Keratinocyte (primary cell): Measurements from ENCODE around the gene SEC14L5. TPM values are rescaled to one million over a fixed set of nuclear protein-coding genes. Genes with fewer than 3 reads are reported as not detected.

Source experiments
- DNase-seq: peaks from one replicate; pipeline ENCODE4 v3.0.0-alpha.2; 2011; ENCODE audit warnings: low read depth, missing footprints, low spot score
- FAIRE-seq: peaks from 2 replicates; lab custom pipeline; 2011; peaks lifted over from hg19 to GRCh38; lab: Jason Lieb, UNC
- H2AFZ ChIP-seq: 2 replicates; pipeline ENCODE4 v1.6.0; 2012; ENCODE audit warnings: low read length, control low read depth, inconsistent platforms; ENCODE audit not compliant: control insufficient read depth
- H3K27ac ChIP-seq: 2 replicates; pipeline ENCODE4 v1.5.1; 2011; ENCODE audit warnings: low read length; ENCODE audit not compliant: control insufficient read depth, insufficient read depth
- H3K27me3 ChIP-seq: 3 replicates; pipeline ENCODE4 v1.6.0; 2011; ENCODE audit warnings: low read length; ENCODE audit not compliant: control insufficient read depth, insufficient read depth; ENCODE audit errors: extremely low read depth
- H3K36me3 ChIP-seq, 2 experiments: 2 replicates in 1 of 2; 3 replicates in 1 of 2; pipeline ENCODE4 v1.5.1; 2011; ENCODE audit warnings: low read length in 2 of 2, mild to moderate bottlenecking in 1 of 2; ENCODE audit not compliant: control insufficient read depth in 2 of 2, insufficient read depth in 2 of 2; ENCODE audit errors: extremely low read depth in 1 of 2
- H3K4me1 ChIP-seq: 3 replicates; pipeline ENCODE4 v1.5.1; 2011; ENCODE audit warnings: low read length; ENCODE audit not compliant: control insufficient read depth, insufficient read depth; ENCODE audit errors: extremely low read depth
- H3K4me2 ChIP-seq: 3 replicates; pipeline ENCODE4 v1.6.0; 2011; ENCODE audit warnings: low read depth, low read length; ENCODE audit not compliant: control insufficient read depth, insufficient read depth; ENCODE audit errors: extremely low read depth
- H3K4me3 ChIP-seq, 3 experiments: fragments of 200-600 bp in 1 of 3; sonication (generic) in 1 of 3; 2 replicates in 2 of 3; 3 replicates in 1 of 3; pipeline ENCODE4 v1.5.1; 2011 to 2016; ENCODE audit warnings: low read length in 3 of 3, mild to moderate bottlenecking in 3 of 3, control low read depth in 2 of 3, inconsistent platforms in 1 of 3, low read depth in 1 of 3, mixed read lengths in 1 of 3, mixed run types in 1 of 3, moderate library complexity in 1 of 3; ENCODE audit not compliant: control insufficient read depth in 2 of 3, insufficient read depth in 2 of 3; ENCODE audit errors: extremely low read depth in 1 of 3
- H3K79me2 ChIP-seq: 2 replicates; pipeline ENCODE4 v1.6.0; 2012; ENCODE audit warnings: low read length; ENCODE audit not compliant: control insufficient read depth, insufficient read depth
- H3K9ac ChIP-seq: 3 replicates; pipeline ENCODE4 v1.6.0; 2011; ENCODE audit warnings: low read length; ENCODE audit not compliant: control insufficient read depth, insufficient read depth; ENCODE audit errors: extremely low read depth
- H3K9me1 ChIP-seq: 3 replicates; pipeline ENCODE4 v1.6.0; 2011; ENCODE audit warnings: low read length; ENCODE audit not compliant: control insufficient read depth, insufficient read depth; ENCODE audit errors: extremely low read depth
- H3K9me3 ChIP-seq: 2 replicates; pipeline ENCODE4 v1.5.1; 2012; ENCODE audit warnings: low read depth, low read length; ENCODE audit not compliant: control insufficient read depth
- H4K20me1 ChIP-seq: 3 replicates; pipeline ENCODE4 v1.6.0; 2011; ENCODE audit warnings: low read length; ENCODE audit not compliant: control insufficient read depth, insufficient read depth; ENCODE audit errors: extremely low read depth
- EZH2 ChIP-seq: IDR thresholded peaks from one replicate; pipeline ENCODE4 v1.6.1; 2012; ENCODE audit warnings: inconsistent platforms, mild to moderate bottlenecking, low read length, moderate library complexity
- dilution Hi-C: fragments of 300-500 bp; cut with MboI; formaldehyde crosslinking; loops from one replicate; pipeline ENCODE4 v1.7.0; 2020; ENCODE audit warnings: low sequenced_read_pairs; ENCODE audit not compliant: extremely low pct_ligation_motif_present
- polyA plus RNA-seq, 5 experiments: library from polyadenylated mRNA; depleted of rRNA in 3 of 5; stranded (reverse) in 3 of 5; stranded (forward) in 1 of 5; unstranded in 1 of 5; fragments of >200 nt; gene quantifications; 1 replicate in 1 of 5; 2 replicates in 3 of 5; 3 replicates in 1 of 5; pipeline versions ENCODE4 v1.2.1 to v1.2.3, GENCODE V29; 2011 to 2012; ENCODE audit warnings: missing spikeins in 2 of 5, low read depth in 1 of 5, low replicate concordance in 1 of 5
- TF ChIP-seq, protein P1 (sequence below), 3 experiments: IDR thresholded peaks in 1 of 3; conservative IDR thresholded peaks in 1 of 3; optimal IDR thresholded peaks in 1 of 3; 2 replicates in 2 of 3; 3 replicates in 1 of 3; pipeline versions ENCODE3 to v1.5.1; 2011; ENCODE audit warnings: low read length in 3 of 3, mild to moderate bottlenecking in 3 of 3, moderate library complexity in 2 of 3, control low read depth in 1 of 3, inconsistent platforms in 1 of 3; ENCODE audit not compliant: insufficient read depth in 2 of 3; ENCODE audit errors: extremely low read depth in 1 of 3

Gene SEC14L5
- polyA plus RNA-seq, 1 donor (not counting 4 experiments of a cell fraction or from before 2014, with no cell fraction given) = 0.08 TPM

DNA sequence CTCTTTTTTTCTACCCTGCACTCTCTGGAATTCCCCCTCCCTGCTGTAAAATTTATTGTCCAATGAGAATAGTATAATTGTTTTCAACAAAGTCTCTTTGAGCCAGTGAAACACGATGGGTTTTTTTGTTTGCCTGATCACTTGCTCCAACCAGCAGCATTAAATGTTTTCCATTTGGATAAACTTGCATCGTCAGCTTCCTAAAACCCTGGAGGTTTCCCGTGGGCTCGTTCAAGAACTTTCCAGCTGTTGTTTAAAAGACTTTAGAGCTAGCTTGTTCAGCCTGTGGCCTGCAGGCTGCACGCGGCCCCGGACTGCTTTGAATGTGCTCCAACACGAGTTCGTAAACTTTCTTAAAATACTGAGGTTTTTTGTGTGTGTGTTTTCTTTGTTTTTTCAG is 60.7 kb downstream of the SEC14L5 start:
- Histone ChIP-seq H2AFZ (no peak overlapping the region), H3K4me2 (no peak overlapping the region), H4K20me1 (no peaks in the 10 kb centered on the region), H3K27me3 (peaks cover 5% of the 10 kb centered on the region), H3K9me1 (no peaks in the 10 kb centered on the region), H3K9ac (no peak overlapping the region), H3K27ac (no peak overlapping the region), H3K4me1 (no peaks in the 10 kb centered on the region), H3K36me3 (no peaks in the 10 kb centered on the region), H3K79me2 (no peaks in the 10 kb centered on the region), H3K9me3 (no peaks in the 10 kb centered on the region), H3K4me3 (no peak overlapping the region)
- no peak for TF ChIP-seq EZH2
- TF ChIP-seq, protein P1, sequence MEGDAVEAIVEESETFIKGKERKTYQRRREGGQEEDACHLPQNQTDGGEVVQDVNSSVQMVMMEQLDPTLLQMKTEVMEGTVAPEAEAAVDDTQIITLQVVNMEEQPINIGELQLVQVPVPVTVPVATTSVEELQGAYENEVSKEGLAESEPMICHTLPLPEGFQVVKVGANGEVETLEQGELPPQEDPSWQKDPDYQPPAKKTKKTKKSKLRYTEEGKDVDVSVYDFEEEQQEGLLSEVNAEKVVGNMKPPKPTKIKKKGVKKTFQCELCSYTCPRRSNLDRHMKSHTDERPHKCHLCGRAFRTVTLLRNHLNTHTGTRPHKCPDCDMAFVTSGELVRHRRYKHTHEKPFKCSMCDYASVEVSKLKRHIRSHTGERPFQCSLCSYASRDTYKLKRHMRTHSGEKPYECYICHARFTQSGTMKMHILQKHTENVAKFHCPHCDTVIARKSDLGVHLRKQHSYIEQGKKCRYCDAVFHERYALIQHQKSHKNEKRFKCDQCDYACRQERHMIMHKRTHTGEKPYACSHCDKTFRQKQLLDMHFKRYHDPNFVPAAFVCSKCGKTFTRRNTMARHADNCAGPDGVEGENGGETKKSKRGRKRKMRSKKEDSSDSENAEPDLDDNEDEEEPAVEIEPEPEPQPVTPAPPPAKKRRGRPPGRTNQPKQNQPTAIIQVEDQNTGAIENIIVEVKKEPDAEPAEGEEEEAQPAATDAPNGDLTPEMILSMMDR (optimal IDR thresholded peaks at IDR 0.05 in 1 of 3, IDR thresholded peaks at IDR 0.05 in 1 of 3, conservative IDR thresholded peaks at IDR 0.05 in 1 of 3; ENCODE audit: extremely low read depth in 1 of 3, insufficient read depth in 2 of 3, low read length in 3 of 3) = no peak
- FAIRE-seq (no peak), DNase-seq (no peak)
- dilution Hi-C loops = no loop called here

DNA sequence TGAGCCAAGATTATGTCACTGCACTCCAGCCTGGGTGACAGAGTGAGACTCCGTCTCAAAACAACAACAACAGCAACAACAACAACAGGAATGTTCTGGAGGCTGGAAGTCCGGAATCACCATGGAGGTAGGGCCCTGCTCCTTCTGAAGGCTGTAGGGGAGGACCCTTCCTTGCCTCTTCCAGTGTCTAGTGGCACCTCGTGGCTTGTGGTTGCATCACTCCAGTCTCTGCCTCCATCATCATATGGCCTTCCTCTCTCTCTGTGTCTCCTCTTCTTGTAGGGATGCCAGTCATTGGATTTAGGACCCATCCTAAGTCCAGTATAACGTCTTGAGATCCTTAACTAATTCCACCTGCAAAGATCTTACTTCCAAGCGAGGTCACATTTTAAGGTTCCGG is 61.6 kb downstream of the SEC14L5 start:
- TF ChIP-seq EZH2 = no peak
- TF ChIP-seq, protein P1 (optimal IDR thresholded peaks at IDR 0.05 in 1 of 3, IDR thresholded peaks at IDR 0.05 in 1 of 3, conservative IDR thresholded peaks at IDR 0.05 in 1 of 3; ENCODE audit: extremely low read depth in 1 of 3, insufficient read depth in 2 of 3, low read length in 3 of 3) = no peak
- Histone ChIP-seq H3K36me3 (no peaks in the 10 kb centered on the region), H3K4me2 (no peak overlapping the region), H3K9ac (no peak overlapping the region), H3K4me3 (no peak overlapping the region), H2AFZ (no peak overlapping the region), H3K9me3 (no peaks in the 10 kb centered on the region), H4K20me1 (no peaks in the 10 kb centered on the region), H3K27ac (no peak overlapping the region), H3K9me1 (no peaks in the 10 kb centered on the region), H3K4me1 (no peaks in the 10 kb centered on the region), H3K27me3 (peaks cover 5% of the 10 kb centered on the region), H3K79me2 (no peaks in the 10 kb centered on the region)
- dilution Hi-C loops = no loop called here
- no peak for FAIRE-seq
- no peak for DNase-seq
